GM12878 (cell line): Measurements from ENCODE around the gene CCDC88A.

Source experiments
- CTCF ChIP-seq, 3 experiments: IDR thresholded peaks in 2 of 3; conservative IDR thresholded peaks in 1 of 3; 2 replicates each; pipeline ENCODE4 v1.5.1; 2011; ENCODE audit warnings: low read depth in 3 of 3, low read length in 3 of 3, mild to moderate bottlenecking in 3 of 3, control low read depth in 2 of 3, moderate library complexity in 2 of 3, inconsistent platforms in 1 of 3, mixed read lengths in 1 of 3; ENCODE audit not compliant: control insufficient read depth in 2 of 3, insufficient read depth in 1 of 3; ENCODE audit errors: extremely low read depth in 1 of 3
- EZH2 ChIP-seq: IDR thresholded peaks from 2 replicates; pipeline ENCODE4 v1.6.1; 2012; ENCODE audit warnings: low read depth, mild to moderate bottlenecking, control low read depth, inconsistent platforms, low read length, borderline replicate concordance; ENCODE audit not compliant: control insufficient read depth
- IKZF2 ChIP-seq, 2 experiments: fragments of 450-650 bp; IDR thresholded peaks; 2 replicates each; pipeline ENCODE4 v1.6.1; 2017; ENCODE audit warnings: mild to moderate bottlenecking in 2 of 2, moderate library complexity in 2 of 2
- JUND ChIP-seq: IDR thresholded peaks from 2 replicates; pipeline ENCODE4 v1.6.1; 2012; ENCODE audit warnings: low read depth, mild to moderate bottlenecking, low read length, improper control_type of control experiment, moderate library complexity
- MTA2 ChIP-seq: fragments of 450-650 bp; IDR thresholded peaks from 2 replicates; pipeline ENCODE4 v1.6.1; 2016; ENCODE audit warnings: low read depth, mild to moderate bottlenecking, moderate library complexity
- NFYB ChIP-seq: IDR thresholded peaks from 2 replicates; pipeline ENCODE4 v1.6.1; 2011; ENCODE audit warnings: low read depth, mild to moderate bottlenecking, low read length, improper control_type of control experiment, moderate library complexity; ENCODE audit not compliant: insufficient read depth
- NR2C2 ChIP-seq: IDR thresholded peaks from 2 replicates; pipeline ENCODE4 v1.6.1; 2011; ENCODE audit warnings: borderline replicate concordance, low read depth; ENCODE audit not compliant: control insufficient read depth, insufficient read length
- POLR2AphosphoS5 ChIP-seq: IDR thresholded peaks from 2 replicates; pipeline ENCODE4 v1.6.1; 2011; ENCODE audit warnings: mild to moderate bottlenecking, low read length, inconsistent platforms
- SIX5 ChIP-seq: IDR thresholded peaks from 2 replicates; pipeline ENCODE4 v1.6.1; 2011; ENCODE audit warnings: mild to moderate bottlenecking, low read depth, low read length, moderate library complexity; ENCODE audit not compliant: severe bottlenecking
- SP1 ChIP-seq: IDR thresholded peaks from one replicate; pipeline ENCODE4 v1.6.1; 2011; ENCODE audit warnings: low read depth, low read length
- USF2 ChIP-seq: IDR thresholded peaks from 2 replicates; pipeline ENCODE4 v1.6.1; 2011; ENCODE audit warnings: low read depth, low read length, improper control_type of control experiment, borderline replicate concordance
- TF ChIP-seq, protein P1 (sequence below): IDR thresholded peaks from 2 replicates; pipeline ENCODE4 v1.6.1; 2012; ENCODE audit warnings: low read length, inconsistent platforms
- TF ChIP-seq, protein P2 (sequence below): fragments of 450-650 bp; IDR thresholded peaks from 2 replicates; pipeline ENCODE4 v1.6.1; 2016; ENCODE audit warnings: mild to moderate bottlenecking

GRCh38 chr2:55437515-55438390 lies 18.1 kb upstream of the CCDC88A start:
- TF ChIP-seq JUND (no peak), NFYB (no peak), MTA2 (no peak), SP1 (no peak), USF2 (no peak), IKZF2 (IDR thresholded peaks at IDR 0.05) (no peak), CTCF (IDR thresholded peaks at IDR 0.05 in 2 of 3, conservative IDR thresholded peaks at IDR 0.05 in 1 of 3; ENCODE audit: control insufficient read depth in 2 of 3, extremely low read depth in 1 of 3, insufficient read depth in 1 of 3, low read depth in 3 of 3, low read length in 3 of 3) (no peak), SIX5 (no peak), POLR2AphosphoS5 (no peak), EZH2 (no peak), NR2C2 (no peak)
- TF ChIP-seq, protein P1, sequence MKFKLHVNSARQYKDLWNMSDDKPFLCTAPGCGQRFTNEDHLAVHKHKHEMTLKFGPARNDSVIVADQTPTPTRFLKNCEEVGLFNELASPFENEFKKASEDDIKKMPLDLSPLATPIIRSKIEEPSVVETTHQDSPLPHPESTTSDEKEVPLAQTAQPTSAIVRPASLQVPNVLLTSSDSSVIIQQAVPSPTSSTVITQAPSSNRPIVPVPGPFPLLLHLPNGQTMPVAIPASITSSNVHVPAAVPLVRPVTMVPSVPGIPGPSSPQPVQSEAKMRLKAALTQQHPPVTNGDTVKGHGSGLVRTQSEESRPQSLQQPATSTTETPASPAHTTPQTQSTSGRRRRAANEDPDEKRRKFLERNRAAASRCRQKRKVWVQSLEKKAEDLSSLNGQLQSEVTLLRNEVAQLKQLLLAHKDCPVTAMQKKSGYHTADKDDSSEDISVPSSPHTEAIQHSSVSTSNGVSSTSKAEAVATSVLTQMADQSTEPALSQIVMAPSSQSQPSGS, result no peak
- TF ChIP-seq, protein P2, sequence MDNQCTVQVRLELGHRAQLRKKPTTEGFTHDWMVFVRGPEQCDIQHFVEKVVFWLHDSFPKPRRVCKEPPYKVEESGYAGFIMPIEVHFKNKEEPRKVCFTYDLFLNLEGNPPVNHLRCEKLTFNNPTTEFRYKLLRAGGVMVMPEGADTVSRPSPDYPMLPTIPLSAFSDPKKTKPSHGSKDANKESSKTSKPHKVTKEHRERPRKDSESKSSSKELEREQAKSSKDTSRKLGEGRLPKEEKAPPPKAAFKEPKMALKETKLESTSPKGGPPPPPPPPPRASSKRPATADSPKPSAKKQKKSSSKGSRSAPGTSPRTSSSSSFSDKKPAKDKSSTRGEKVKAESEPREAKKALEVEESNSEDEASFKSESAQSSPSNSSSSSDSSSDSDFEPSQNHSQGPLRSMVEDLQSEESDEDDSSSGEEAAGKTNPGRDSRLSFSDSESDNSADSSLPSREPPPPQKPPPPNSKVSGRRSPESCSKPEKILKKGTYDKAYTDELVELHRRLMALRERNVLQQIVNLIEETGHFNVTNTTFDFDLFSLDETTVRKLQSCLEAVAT, result no peak
